ENCODE measurements around the gene ZCCHC8. TPM values are rescaled to one million over a fixed set of nuclear protein-coding genes. Genes with fewer than 3 reads are reported as not detected.
A peak's percentile ranks its signal among the peaks of the same experiment; 100 is the strongest.

Gene ZCCHC8
- total RNA-seq, 1 donor from 2014 or later: 27.6 TPM

- Mint-ChIP-seq H3K4me1 (ENCODE audit: unreplicated experiment) (peaks cover 27% of the 10 kb centered on the region), H3K36me3 (ENCODE audit: unreplicated experiment) (peaks cover 14% of the 10 kb centered on the region)
Observed at GRCh38 chr12:122526683-122527477, 26.1 kb upstream of the ZCCHC8 start, which contains the start of the genes KNTC1 and RSRC2. Gene KNTC1 (plus strand): TSS chr12:122527249. CDS start chr12:122530064, 2,815 bp downstream. Gene RSRC2 (minus strand): TSS chr12:122526936. CDS start chr12:122526853, 83 bp downstream.

GRCh38 chr12:122523846-122524718 is 23.4 kb upstream of the ZCCHC8 start:
- Mint-ChIP-seq H3K4me1 (ENCODE audit: unreplicated experiment) (peaks cover 46% of the 10 kb centered on the region), H3K27ac (ENCODE audit: unreplicated experiment) (peak overlapping the region; percentile 95), H3K9me3 (ENCODE audit: unreplicated experiment) (no peaks in the 10 kb centered on the region), H3K36me3 (ENCODE audit: unreplicated experiment) (peaks cover 37% of the 10 kb centered on the region), H3K4me3 (ENCODE audit: unreplicated experiment) (peak overlapping the region; percentile 95), H3K27me3 (ENCODE audit: unreplicated experiment) (no peaks in the 10 kb centered on the region)
- TF ChIP-seq, protein P1, sequence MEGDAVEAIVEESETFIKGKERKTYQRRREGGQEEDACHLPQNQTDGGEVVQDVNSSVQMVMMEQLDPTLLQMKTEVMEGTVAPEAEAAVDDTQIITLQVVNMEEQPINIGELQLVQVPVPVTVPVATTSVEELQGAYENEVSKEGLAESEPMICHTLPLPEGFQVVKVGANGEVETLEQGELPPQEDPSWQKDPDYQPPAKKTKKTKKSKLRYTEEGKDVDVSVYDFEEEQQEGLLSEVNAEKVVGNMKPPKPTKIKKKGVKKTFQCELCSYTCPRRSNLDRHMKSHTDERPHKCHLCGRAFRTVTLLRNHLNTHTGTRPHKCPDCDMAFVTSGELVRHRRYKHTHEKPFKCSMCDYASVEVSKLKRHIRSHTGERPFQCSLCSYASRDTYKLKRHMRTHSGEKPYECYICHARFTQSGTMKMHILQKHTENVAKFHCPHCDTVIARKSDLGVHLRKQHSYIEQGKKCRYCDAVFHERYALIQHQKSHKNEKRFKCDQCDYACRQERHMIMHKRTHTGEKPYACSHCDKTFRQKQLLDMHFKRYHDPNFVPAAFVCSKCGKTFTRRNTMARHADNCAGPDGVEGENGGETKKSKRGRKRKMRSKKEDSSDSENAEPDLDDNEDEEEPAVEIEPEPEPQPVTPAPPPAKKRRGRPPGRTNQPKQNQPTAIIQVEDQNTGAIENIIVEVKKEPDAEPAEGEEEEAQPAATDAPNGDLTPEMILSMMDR (IDR thresholded peaks at IDR 0.05): no peak
- no peak for DNase-seq (ENCODE audit: extremely low spot score, unreplicated experiment)

More at GRCh38 chr12:122526683-122527477, 26.1 kb upstream of the ZCCHC8 start, which contains the start of the genes KNTC1 and RSRC2:
- TF ChIP-seq, protein P1 (IDR thresholded peaks at IDR 0.05): no peak
- H3K27me3 Mint-ChIP-seq (ENCODE audit: unreplicated experiment): no peaks in the 10 kb centered on the region
- H3K27ac Mint-ChIP-seq (ENCODE audit: unreplicated experiment): no peak within 1 kb of the TSS
- DNase-seq (ENCODE audit: extremely low spot score, unreplicated experiment): peak; percentile 99
- H3K9me3 Mint-ChIP-seq (ENCODE audit: unreplicated experiment): no peaks in the 10 kb centered on the region
- H3K4me3 Mint-ChIP-seq (ENCODE audit: unreplicated experiment): no peak within 1 kb of the TSS

GRCh38 chr12:122523280-122523679 is 22.5 kb upstream of the ZCCHC8 start:
- no peaks in the 10 kb centered on the region for H3K9me3 Mint-ChIP-seq (ENCODE audit: unreplicated experiment)
- peak overlapping the region; percentile 95 for H3K27ac Mint-ChIP-seq (ENCODE audit: unreplicated experiment)
- no peaks in the 10 kb centered on the region for H3K27me3 Mint-ChIP-seq (ENCODE audit: unreplicated experiment)
- H3K36me3 Mint-ChIP-seq (ENCODE audit: unreplicated experiment): peaks cover 44% of the 10 kb centered on the region
- DNase-seq (ENCODE audit: extremely low spot score, unreplicated experiment): no peak
- TF ChIP-seq, protein P1 (IDR thresholded peaks at IDR 0.05): no peak
- H3K4me3 Mint-ChIP-seq (ENCODE audit: unreplicated experiment): peak overlapping the region; percentile 95
- H3K4me1 Mint-ChIP-seq (ENCODE audit: unreplicated experiment): peaks cover 54% of the 10 kb centered on the region

GRCh38 chr12:122520676-122521075 is 19.9 kb upstream of the ZCCHC8 start:
- DNase-seq (ENCODE audit: extremely low spot score, unreplicated experiment): no peak
- Mint-ChIP-seq H3K27me3 (ENCODE audit: unreplicated experiment) (no peaks in the 10 kb centered on the region), H3K36me3 (ENCODE audit: unreplicated experiment) (peaks cover 64% of the 10 kb centered on the region), H3K9me3 (ENCODE audit: unreplicated experiment) (no peaks in the 10 kb centered on the region), H3K27ac (ENCODE audit: unreplicated experiment) (peak overlapping the region; percentile 32), H3K4me1 (ENCODE audit: unreplicated experiment) (peaks cover 65% of the 10 kb centered on the region), H3K4me3 (ENCODE audit: unreplicated experiment) (no peak overlapping the region)
- TF ChIP-seq, protein P1 (IDR thresholded peaks at IDR 0.05): no peak
